HG03378 (cell line): Measurements from ENCODE around the gene LTB4R2.

Experiments
- ATAC-seq: cut with Tn5 transposase; IDR thresholded peaks from one replicate; pipeline ENCODE4 v1.9.1; 2021; ENCODE audit warnings: mild to moderate bottlenecking, moderate library complexity; ENCODE audit not compliant: unreplicated experiment

The LTB4R2 gene

DNA sequence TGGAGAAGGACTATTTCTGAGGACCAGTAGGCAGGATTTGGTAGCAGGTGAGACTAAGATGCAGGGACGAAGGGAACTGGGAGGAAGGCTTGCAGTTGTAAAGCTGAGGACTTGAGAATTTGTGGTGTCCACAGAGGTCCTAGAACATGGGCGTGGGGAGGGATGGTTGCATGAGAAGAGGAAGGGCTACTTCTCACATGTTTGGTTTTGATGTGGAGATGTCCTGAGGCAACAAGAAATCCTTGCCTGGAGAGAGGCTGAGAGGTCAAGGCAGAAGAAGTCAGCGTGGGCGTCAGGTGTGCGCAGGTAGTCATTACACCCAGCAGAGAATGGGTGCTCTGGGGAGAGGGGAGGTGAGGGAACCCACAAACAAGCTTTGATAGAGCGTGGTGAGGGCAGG is 32.9 kb upstream of the LTB4R2 start:
- ATAC-seq, result no peak

GRCh38 chr14:24277606-24278321 is 32.2 kb upstream of the LTB4R2 start:
- no peak for ATAC-seq

DNA sequence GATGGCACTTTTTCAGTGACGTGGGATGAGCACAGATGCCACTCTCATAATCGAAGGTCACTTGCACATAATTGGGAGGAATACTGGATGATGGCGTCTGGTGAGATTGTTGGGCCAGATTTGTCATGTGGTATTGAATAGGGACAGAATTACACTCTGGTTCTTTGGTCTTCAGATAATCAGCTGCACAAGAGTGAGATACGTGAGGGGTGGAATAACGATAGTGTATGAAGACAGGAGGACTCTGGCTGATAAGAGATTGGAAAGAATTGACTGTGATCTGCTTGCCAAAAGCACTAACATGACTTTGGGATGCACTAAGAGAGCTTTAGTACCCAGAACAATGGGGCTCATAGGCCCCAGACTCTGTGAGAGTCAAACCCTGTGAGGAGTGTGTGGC is 31.5 kb upstream of the LTB4R2 start:
- ATAC-seq, result no peak

GRCh38 chr14:24279301-24280186 is 30.4 kb upstream of the LTB4R2 start:
- ATAC-seq, result peak; percentile 56

GRCh38 chr14:24280797-24281460 is 29.0 kb upstream of the LTB4R2 start:
- no peak for ATAC-seq

- ATAC-seq, result no peak
Observed at GRCh38 chr14:24281636-24282035, 28.3 kb upstream of the LTB4R2 start.

DNA sequence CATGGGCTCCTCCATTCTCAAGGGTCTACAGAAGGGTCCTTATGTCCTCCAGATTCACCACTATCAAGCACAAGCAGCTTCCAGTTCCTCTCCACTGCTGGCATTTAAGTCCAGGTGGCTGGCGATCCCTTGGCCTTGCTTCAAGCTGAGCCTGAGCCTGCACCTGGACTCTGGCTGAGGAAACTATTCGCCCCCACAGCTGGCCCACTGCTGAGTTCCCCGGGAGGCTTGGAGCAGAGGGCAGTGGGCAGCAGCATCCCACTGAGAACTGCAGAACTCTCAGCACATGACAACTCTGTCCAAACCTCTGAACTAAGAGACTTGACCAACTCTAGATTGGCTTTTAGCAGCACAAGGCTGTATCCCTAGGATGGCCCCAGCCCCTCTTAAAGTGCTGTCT is 27.2 kb upstream of the LTB4R2 start:
- no peak for ATAC-seq

DNA sequence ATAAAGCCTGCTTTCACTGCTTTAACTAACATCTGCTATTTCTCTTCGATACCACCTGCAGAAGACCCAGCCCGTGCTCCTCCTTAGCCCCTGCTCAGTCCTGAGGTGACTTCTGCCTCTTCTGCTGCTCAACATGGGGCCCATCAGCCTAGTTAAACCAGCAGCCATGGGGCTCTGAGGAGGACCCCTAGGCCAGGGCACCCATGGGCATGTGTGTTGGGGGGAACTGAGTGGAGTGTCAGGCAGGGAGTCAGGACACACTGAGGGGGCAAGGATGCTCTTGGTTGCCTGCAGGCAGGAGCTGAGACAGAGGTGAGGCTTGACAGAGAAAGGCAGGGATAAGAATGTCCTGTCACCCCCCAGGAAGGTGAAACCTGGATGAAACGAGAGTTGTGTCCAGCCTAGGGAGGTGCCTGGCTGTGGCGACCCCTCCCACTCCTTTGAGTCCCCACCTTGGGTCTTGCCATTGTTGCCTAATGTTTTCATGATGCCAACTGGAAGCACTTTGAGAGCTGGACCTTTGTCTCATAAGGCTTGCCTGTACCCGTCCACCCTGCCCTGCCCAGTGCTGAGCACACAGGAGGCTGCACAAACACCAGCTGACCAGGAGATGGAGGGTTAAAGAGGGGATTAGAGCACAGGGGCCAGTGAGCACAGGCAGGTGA is 26.0 kb upstream of the LTB4R2 start:
- no peak for ATAC-seq

DNA sequence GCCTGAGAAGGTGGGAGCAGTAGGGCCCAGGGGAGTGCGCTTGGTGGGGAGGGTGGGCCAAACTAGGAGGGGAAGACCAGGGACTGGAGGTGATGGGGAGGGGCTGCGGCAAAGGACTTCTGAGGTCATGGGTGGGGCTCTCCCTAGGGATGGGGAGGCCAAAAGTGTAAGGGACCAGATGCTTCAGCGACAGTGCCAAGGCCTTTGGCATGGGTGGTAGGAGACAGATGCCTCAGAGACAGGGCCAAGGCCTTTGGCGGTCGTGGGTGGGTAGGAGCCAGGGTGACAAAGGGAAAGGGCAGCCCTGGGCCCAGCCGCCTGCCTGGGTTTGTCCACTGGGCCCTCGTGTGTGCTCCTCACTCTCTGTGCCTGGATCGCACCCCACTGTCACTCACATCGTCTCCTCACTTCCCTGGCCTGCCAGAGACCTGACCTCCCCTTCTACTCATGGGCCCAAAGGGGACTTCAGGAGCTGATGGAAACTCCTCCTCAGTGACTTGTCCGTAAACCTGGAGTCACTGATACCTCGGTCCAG is 25.4 kb upstream of the LTB4R2 start:
- ATAC-seq, result no peak

DNA sequence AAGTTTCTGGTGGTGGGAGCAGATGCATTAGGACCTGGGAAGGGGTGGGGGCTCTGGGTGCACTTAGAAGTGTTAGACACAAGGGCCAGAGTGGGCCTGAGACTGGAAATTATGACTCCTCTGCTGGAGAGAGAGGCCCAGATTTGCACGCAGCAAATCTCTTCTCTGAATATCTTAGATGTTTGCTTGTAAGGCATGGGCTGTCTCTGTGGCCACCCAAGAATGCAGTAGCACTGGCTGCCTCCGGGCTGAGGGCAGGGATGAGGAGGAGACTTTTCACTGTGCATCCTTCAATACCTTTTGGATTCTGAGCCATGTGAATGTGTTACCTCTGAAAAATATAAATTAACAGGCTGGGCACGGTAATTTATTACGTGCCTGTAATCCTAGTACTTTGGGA is 24.6 kb upstream of the LTB4R2 start:
- ATAC-seq, result no peak

GRCh38 chr14:24286996-24287395 is 22.9 kb upstream of the LTB4R2 start:
- no peak for ATAC-seq

DNA sequence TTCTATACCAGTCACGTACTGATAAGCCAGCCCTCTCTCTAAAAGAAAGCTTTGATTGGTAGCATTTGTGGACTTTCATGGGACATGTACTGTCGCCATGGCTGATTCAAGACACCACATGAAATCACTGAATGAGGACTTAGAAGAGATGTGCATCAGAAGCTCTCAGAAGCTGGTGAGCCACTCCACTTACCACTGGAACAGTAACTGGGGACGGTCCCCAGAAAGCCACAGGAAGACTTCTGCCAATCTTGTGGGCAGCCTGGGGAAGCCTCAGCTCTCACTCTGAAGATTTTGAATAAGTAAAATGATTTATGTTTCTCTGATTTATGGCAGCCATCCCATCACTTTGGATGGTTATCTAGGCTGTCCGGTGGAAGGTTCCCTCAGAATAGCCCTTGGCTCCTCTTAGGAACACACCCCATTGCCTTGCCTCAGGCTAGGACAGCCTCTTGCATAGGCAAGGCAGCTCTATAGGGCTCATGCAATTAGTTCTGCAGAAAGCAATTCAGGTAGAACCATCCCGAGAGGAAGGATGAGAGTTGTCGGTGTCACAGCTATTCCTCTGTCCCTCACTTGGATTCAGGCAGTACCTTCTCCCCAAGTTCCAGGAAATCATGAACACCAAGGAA is 20.2 kb upstream of the LTB4R2 start:
- no peak for ATAC-seq

DNA sequence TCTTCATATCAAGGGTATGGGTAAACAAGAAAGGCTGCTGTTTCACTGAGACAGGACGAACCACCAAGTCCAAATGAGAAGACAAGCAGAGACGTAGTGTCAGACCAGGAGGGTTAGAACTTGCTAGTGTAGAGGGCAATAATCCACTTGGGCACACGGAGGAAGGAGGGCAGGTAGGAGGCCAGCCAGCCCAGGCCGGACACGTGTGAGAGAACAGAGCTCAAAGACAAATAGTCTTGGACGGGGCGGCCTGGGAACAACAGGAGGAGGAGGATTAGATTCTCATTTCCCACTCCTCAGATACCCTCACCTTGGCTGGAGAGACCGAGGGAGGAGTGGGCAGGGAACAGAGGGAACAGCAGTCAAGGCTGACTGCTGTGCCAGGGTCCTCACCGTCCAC is 19.2 kb upstream of the LTB4R2 start:
- no peak for ATAC-seq

DNA sequence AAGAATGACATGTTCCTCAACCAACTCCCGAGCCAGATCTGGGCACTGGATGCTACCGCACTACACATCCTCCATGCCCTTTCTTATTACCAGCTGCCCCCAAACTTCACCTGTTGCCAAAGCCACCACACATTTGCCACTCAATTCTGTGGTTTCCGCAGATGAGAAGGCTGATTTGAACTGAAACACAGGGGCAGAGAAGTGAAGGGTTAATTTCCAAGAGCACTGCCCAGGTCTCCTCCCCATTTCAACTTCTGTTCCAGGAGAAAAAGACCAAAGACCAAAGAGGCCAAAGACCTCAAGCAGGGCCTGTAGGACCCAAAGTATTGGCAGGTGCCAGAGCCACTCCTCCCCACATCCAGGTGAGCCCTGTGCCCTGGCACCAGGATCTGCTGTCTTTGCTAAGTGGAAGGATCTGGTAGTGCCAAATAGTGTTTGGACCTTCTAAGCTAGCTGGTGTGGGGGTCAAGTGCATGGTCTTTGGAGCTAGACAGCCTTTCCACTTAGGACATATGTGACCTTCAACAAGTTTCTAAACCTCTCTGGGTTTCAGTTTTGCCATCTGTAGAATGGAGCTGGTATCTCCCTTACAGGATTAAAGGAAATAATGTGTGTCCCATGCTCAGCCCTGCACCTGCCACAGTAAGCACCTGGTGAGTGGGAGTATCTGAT is 18.4 kb upstream of the LTB4R2 start:
- no peak for ATAC-seq

GRCh38 chr14:24292118-24292807 is 17.7 kb upstream of the LTB4R2 start:
- ATAC-seq, result no peak

DNA sequence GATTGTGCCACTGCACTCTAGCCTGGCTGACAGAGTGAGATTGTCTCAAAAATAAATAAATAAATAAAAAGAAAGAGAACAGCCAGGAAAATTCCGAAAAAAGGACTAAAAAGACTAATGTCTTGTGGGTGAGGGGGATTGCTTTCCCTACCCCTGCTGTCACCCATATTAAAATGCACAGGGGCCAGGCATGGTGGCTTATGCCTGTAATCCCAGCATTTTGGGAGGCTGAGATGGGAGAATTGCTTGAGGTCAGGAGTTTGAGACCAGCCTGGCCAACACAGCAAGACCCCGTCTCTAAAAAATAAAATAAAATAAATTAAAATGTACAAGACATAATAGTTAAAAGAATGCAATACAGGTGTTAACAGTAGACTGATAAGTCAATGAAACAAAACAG is 16.4 kb upstream of the LTB4R2 start:
- no peak for ATAC-seq

- peak; percentile 59 for ATAC-seq
Observed at GRCh38 chr14:24296341-24297157, 13.4 kb upstream of the LTB4R2 start.

DNA sequence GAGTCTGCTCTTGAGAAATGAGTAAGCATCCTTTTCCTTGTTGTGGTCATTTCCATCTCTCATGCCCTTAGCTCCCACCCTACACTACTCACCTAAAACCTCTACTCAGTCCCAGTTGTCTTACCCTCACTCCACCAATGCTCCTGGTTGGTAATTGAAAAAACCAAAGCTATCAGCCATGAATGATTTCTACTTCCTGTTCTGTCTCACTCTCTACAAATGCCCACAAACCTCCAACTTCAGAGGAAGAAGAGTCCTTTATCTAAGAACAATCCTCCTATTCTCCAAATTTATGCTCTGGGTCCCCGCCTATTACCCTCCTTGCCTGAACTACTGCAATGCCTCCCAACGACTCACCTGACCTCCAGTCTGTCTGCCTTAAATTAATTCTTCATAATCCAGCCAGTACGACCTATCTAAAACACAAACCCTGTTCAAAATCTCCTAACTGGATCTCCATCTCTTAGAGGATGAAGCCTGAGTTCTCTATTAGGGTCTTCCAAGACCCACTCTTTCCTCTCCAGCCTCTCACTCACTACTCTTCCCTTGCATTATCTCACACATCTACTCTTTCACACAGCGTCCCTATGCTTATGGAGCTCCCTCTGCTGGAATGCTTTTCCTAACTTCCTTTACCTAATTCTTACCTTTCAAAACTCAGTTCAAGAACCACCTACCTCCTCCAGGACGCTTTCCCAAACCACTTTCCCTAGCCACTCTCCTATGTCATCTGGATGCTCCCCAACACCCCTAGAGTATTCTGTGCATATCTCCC is 12.6 kb upstream of the LTB4R2 start:
- peak; percentile 19 for ATAC-seq
